A204.1 (cell line): ENCODE results near the gene BASP1.

Source experiments
- FAIRE-seq: peaks from 2 replicates; lab custom pipeline; 2012; peaks lifted over from hg19 to GRCh38; lab: Jason Lieb, UNC

BASP1 gene, protein sequence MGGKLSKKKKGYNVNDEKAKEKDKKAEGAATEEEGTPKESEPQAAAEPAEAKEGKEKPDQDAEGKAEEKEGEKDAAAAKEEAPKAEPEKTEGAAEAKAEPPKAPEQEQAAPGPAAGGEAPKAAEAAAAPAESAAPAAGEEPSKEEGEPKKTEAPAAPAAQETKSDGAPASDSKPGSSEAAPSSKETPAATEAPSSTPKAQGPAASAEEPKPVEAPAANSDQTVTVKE

DNA sequence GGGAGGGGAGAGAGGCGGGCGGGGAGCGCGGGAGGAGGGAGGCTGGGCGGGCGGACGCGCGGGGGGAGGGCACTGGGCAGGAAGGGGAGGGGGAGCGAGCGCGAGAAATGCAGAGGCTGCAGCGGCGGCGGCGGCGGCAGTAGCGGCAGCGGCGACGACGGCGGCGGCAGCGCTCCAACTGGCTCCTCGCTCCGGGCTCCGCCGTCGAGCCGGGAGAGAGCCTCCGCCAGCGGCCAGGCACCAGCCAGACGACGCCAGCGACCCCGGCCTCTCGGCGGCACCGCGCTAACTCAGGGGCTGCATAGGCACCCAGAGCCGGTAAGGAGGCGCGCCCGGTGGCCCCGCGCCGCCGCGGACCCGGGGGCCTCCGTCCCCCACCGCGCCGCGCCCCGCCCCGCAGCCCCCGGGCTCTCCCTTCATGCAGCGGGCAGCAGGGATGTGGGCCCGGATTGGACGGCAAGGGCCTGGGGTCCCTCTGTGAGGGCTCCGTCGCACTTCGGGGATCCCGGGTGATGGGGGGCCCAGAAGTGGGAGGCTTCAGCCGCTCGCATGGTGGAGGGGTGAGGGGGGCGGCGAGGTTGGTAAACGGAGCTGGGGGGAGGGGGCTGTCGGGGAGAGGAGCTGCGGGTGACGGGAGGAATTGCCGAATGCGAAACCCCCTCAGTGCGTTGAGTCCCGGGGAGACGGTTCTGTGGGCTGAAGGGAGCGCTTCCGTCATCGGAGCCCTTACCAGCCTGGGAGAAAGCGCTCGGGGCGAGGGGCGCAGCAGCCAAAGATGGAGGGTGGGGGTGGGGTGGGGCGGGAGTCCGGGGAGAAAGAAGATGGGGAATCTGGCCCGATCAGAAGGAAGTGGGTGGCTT is at the start of gene BASP1:
Gene BASP1, plus strand, starts transcription at position 139 of the 860 bp plus-strand sequence. CDS start 57,586 bp downstream, outside the sequence.
- FAIRE-seq: no peak

DNA sequence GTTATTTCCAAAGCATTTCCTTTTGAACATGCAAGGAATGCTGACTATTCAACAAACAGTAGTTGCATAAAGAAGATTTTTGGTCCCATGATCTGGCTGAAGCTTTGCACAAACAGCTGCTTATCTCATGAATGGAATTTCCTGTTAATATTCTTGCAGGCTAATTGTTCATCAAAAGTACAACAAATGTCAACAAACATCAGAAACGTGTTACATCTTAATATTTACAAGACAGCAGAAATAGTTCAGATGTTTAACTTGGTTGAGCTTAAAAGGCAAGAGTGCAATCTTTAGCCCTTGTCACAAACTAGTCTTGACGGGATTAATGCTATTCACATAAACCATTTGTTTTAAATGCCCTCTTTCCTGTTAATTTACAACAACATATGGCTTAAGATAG is 47.9 kb upstream of the BASP1 start:
- no peak for FAIRE-seq

DNA sequence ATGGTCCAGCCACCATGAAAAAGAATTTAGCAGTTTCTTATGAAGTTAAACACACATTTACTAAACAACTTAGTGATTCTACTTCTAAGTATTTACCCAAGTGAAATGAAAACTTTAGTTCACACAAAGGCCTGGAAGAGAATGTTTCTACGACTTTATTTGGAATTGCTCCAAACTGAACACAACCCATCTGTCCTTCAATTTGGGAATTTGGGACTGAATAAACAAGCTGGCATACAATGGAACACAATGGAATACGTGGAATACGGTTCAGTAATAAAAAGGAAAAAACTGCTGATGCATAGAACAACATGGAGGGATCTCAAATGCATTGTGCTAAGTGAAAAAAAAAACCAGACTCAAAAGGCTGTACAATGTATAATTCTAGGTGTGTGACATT is 44.6 kb upstream of the BASP1 start:
- no peak for FAIRE-seq

DNA sequence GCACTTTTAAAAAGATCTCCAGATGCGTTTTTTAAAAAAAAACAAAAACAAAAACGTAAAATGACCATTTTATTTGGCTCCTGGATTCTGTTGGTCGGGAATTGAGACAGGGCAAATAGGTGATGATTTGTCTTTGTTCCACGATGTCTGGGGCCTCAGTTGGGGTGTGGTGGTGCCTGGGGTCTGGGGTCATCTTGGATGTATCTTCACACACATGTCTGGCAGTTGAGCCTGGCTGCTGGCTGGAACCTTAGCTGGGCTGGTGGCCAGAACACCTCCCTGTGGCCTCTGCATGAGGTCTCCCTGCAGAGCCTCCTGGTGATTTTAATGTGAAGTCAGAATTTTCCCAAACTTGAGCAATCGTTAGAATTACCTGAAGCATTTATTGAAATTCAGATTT is 42.5 kb upstream of the BASP1 start:
- FAIRE-seq: no peak

DNA sequence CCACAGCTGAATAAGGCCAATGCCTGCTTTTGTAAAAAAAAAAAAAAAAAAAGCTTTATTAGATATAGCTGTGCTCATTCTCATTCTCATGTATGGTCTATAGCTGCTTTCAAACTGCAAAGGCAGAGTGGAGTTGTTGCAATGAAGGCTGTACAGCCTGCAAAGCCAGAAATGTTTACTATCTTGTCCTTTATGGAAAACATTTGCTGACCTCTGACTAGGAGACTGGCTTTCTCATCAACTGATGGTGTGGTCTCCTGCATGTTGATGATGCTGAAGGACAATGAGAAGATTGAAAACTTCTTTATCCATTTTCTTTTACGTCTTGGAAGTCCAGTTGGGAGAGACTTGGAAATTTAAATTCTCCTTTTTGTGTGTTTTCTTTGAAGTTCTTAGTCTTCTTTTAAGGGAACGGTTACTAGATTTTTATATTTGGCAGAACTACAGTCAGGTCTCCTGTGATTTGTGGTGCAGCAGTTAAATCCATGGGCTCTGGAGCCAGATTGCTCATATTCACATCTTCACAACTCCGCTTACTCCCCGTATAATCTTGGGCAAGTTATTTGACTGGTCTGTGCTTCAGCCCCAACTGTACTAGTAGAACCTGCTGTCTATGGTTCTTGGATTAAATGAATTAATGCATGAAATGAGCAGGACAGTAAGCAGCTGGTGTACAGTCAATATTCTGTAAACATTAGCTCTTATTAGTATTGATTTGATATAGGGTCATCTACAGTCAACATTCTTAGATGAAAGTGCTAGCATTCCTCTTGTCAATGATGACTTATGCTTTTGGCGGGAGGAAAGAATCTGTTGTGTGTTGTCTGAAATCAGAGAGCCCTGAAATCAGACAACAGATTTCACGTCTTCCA is 39.7 kb upstream of the BASP1 start:
- FAIRE-seq: no peak

DNA sequence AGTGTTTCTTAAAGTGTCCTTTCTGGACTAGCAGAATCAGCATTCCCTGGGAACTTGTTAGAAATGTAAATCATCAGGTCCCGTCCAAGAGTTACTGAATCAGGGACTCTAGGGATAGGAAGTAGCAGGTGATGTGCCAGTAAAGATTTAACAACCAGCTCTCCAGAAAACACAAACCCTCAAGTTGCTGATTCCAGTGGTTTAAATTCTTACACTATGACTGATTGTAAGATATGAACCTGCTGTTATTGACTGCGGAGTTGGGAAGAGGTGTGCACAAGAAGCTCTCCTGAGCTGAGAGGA is 39.1 kb upstream of the BASP1 start:
- FAIRE-seq: no peak

DNA sequence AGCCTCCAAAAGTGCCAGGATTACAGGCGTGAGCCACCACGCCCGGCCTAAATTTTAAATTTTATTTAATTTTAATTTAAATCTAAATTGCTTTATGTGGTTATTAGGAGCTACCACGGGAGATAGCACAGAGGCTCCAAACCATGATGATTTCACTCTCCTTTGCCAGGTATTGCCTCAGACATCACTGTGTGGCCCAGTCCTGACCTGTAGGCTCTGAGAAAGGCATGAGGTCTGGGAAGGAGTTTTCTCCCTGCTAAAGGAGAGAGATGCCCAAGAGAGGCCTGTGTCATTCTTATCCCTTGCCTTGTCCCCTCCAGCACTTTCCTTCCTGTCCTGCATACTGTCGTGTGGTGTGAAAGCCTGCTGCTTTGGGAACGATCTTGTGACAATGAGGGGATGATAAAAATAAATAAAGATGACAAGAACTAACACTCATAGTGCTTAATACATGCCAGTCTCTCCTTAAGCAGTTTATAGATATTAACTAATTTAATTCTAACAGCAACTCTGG is 37.0 kb upstream of the BASP1 start:
- FAIRE-seq: no peak

DNA sequence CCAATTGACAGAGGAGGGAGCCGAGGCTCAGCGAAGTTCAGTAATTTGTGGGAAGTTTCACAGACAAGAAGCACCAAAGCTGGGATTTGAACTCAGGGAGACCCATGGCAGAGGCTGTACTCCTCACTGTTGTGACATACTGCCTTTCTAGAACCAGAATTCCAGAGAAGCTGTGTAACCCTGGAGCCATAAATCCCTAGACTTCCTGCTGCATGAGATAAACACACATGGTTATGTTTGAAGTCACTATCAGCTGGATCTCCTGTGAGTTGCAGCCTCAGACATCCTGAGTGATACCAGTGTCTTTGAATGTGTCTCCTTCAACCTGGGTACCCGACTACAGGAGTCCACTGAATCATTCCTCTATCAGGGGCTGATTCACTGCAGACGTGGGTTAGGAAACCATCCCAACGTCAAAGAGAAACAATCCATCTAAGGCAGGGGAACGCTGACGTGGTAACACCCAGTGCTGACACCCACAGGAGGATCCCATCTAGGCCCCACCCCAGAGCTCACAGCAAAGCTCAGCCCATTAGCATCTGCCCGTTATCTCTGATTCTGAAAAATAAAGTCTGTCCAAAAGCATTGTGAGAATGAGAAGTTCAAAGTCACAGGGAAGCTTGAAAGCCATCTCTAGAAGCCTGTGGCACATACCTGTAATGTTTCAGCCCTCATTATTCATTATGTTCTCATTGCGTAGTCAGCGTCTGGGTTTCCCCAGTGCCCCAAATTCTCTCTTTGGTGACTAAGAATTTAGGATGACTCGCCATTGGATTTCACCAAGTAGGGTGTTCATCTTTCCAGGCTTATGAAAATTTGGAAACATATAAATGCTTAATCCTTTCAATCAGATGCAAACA is 36.3 kb upstream of the BASP1 start:
- no peak for FAIRE-seq

DNA sequence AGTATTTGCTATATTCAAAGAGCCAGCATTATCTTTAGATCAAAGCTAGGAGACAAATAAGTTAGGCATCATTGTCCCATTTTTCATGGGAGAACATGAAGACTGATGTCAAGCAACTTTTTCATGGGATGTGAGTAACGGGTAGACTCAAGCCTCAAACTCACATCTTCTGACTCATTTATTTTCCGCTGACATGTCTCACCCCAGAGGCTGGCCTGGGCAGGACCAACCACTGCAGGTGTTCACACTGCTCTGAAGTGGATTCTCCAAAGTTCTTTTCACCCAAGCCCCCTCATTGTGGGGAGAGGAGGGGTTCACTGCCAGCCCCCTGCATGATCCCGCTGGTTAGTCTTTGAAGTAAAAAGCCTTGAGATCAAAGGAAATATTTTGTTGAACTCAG is 34.9 kb upstream of the BASP1 start:
- FAIRE-seq: no peak

DNA sequence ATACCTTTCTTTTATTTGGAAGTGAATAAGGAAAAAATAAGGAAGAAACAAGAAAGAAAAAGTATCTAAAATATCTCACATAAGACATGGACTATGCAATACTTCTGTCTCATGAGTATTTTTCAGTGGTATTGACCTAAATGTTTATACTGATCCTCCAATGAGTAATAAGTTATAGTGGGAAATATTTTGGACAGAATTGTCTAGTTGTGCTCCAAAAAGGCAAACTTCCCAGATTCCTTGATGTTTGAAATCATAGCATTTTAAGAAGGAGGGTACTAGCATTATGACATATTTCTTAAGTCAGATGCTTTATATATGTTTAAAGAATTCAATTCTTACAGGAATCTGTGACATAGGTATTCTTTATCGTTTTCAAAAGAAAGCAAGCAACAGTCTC is 34.5 kb upstream of the BASP1 start:
- FAIRE-seq: no peak

DNA sequence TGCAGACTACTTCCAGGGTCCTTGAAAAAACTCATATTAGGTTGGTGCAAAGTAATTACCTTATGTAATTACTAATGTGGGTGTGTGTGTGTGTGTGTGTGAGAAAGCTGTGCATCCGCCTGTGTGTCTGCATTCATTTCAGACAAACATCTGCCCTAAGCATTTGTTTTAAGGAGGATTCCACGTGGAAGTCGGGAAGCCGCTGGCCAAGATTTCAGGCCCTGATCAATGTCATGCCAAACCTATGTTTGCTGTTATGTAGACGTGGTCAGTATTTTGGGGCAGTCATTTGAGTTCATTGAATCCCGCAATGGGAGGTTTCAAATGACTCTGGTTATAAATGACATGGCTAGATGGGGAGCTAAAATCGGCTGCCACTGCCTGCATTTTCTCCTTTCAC is 33.6 kb upstream of the BASP1 start:
- FAIRE-seq: no peak

DNA sequence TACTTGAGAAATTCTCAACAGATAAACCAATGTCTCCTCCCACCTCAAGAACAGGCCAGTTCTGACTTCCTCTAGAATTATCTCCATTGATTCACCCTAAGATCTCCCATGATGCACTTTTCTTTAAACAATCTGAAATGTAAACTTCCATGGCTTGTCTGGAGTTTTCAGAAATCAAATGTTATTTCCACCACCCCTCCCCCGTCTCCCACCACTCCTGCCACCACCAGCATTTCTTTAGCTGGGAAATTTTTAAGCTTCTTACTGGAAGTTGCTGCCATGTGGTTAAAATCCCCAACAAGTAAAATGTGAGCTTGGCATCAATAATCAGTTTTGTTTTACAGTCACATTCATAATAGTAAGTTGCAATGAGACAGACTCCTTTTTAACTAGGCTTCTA is 32.8 kb upstream of the BASP1 start:
- no peak for FAIRE-seq

DNA sequence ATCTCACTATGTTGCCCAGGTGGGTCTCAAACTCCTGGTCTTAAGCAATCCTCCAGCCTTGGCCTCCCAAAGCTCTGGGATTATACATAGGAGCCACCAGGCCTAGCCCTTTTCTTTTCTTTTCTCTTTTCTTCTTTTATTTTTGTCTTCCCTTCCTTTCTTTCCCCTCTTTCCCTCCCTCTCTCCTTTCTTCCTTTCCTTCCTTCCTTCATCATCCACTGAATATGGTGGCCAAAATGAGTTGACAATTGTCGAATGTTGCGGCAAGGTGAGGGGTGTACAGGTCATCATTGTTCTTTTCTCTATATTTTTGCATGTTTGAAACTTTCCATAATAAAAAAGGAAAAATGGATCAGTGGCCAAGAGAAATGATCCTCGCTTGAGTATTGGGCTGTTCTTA is 32.1 kb upstream of the BASP1 start:
- no peak for FAIRE-seq

DNA sequence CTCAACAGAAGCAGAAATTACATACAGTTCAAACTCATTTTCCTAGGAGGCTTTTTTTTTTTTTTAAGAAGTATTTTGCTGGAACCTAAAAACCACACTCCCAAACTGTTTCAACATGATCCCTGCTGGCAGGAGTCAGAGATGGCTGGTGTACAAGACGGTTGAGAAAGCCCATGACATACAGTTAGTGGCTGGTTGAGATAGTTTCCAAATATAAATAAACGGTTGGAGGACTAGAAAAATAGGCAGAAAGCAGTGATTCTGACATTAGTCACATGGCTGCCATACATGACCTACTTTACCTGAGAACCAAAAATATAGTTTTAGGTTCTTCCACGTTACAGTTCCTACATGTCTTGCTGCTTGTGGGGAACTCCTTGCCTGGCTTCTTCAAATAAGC is 31.7 kb upstream of the BASP1 start:
- no peak for FAIRE-seq

DNA sequence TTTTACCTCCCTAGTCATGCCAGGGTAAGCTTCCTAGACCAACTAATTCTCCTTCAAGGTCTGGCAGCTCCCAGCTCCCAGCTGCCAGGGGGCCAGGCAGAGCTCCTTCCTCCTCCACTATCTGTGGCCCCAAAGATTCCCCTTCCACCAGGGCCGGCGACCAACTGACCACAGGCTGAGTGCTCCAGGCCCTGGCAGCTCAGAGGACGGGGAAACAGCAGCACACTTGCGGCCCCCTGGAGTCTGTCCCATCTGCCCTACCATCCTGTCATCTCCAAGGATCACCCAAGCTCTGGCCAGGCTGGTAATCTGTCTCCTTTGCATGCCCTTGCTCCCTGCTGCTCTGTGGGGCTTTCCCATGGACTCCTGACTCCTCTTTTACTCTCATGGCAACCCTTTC is 31.2 kb upstream of the BASP1 start:
- FAIRE-seq: no peak

DNA sequence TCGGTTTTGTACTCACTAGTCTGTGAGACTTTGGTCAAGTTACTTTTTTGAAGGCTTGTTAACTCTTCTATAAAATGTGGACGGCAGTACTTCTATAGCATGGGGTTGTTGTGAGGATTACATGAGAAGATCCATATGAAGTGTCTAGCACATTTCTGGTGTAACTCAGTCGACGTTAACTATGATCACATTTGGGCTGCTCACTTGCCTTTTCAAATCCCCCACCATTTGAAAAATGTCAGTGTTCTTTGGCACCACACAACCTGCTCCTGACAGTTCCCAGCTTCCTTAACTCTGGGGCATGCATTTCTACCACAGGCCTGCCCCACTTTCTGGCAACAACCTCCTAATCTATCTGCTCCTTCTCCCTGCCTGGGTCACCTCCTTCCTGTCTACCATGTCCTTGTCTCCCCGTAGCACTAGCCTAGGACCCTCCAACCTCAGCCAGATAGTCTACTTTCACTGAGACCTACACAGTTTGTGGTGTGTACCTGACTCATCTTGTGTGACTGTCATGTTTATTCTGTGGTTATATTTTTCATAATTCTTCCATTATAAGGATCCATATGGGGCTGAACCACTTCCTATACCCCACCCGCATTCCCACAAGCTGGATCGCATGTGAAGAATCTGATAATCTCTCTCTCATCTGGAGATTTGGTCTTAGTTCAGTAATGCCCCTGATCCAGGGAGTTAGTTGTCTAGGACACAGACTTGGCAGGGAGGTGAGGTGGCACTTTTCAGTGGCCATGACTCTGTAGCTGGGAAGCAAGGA is 30.2 kb upstream of the BASP1 start:
- no peak for FAIRE-seq

DNA sequence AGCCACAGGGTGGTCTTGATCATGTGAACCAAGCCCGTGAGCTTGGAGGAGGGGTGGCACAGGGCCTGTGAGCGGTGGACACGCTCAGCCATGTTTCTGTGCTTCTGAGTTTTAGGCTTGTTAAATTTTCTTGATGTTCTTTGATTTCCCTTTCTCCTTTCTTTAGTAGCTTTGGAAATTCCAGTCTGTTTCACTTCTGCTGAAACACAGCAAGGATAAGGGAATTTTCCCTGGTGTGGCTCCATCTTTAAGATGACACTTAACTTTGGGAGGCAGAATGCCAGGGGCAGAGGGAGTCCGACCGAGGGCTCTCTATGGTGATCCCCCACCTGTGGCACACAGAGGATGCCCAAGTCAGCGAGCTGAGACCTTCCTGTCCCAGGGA is 29.7 kb upstream of the BASP1 start:
- FAIRE-seq: no peak

DNA sequence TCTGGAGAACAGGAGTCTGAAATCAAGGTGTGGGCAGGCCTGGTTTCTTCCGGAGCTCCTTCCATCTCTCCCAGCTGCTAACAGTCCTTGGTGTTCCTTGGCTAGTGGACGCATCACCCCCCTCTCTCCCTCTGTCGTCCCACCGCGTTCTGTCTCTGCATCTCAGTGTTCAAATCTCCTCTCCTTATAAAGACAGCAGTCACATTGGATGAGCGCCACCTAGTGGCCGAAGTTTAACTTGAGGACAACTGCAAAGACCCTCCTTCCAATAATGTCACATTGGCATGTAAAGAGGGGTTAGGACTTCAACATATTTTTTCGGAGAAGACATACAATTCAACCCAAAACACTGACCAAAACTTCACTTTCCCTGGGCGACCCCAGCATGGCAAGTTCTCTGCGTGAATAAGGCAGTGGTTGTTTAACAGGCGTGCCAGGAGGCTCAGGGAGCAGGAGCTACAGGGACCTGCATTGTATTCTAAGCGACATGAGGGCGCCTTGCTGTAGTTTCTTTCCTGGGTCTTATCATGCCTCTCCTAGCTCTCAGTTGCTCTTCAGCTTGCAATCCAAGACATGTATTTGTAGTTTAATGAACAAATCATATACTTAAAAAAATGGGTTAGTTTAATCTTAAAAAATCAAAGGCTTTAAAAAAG is 27.9 kb upstream of the BASP1 start:
- no peak for FAIRE-seq

DNA sequence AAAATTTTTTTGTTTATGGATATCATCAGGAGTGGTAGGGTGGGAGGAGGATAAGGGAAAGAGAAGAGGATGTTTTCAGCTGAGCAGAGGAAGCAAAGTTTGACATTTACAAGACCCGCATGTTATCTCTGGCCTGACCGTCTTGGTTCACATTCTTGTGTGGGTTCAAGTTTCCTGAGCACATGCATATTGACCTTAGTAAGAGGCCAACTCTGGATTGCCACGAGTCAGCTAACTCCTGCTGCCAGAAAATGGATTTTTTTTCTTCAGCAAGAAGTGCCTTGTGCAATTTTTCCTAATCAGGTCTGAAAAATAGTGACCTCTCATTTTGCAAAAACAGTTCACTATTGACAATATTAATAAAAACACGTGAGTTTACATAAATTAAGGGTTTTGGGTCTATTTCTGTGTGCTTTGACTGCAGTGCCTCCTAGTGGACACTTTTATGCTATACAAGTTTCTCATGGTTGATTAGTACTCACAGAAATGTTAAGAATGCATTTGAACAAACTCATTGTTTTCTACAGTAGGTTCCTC is 27.1 kb upstream of the BASP1 start:
- FAIRE-seq: no peak

DNA sequence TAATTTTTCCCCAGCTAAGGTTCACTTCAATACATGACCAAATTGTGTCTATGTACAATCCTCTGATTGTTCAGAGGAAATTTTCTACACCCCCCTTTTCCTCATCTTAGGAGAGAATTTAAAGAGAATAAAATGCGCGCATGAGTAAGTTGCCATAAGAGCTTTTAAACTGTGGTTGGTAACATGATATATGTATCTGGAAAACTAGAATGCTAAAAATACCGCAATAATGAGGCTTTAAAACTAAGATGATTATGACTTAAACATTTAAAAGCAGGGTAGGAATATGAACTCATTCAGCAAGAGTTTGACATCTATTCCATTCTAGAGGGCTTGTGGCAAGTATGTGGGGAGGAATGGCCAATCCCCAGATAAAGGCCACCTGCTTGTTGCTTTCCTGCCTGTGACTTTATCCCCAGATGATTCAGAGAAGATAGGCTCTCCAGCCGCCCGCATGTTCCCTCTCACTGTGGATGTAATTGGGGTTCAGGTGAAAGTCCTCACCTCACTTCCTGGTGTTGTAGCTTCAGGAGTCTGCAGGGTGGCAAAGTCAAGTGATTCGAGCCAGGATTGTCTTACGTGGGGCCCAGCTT is 26.5 kb upstream of the BASP1 start:
- no peak for FAIRE-seq
